Mesenchymal stem cell (in vitro differentiated cells and primary cell): ENCODE measurements around the gene PAN3.

Experiments
- DNase-seq: peaks from one replicate; pipeline ENCODE4 v3.0.0-alpha.2; 2013
- H2AFZ ChIP-seq: one replicate; pipeline ENCODE4 v1.6.1; 2013; ENCODE audit warnings: low read depth, mild to moderate bottlenecking, control low read depth, inconsistent platforms, low read length, moderate library complexity
- H2AK5ac ChIP-seq: 2 replicates; pipeline ENCODE4 v1.6.1; 2013; ENCODE audit warnings: low read length, moderate library complexity, mild to moderate bottlenecking, inconsistent platforms; ENCODE audit not compliant: severe bottlenecking
- H2BK120ac ChIP-seq: one replicate; pipeline ENCODE4 v1.6.1; 2013; ENCODE audit warnings: low read depth, mild to moderate bottlenecking, inconsistent platforms, low read length, moderate library complexity
- H2BK12ac ChIP-seq, 2 experiments: one replicate each; pipeline ENCODE4 v1.6.1; 2013; ENCODE audit warnings: inconsistent platforms in 2 of 2, low read length in 2 of 2, mild to moderate bottlenecking in 2 of 2, moderate library complexity in 2 of 2, control low read depth in 1 of 2
- H2BK15ac ChIP-seq: one replicate; pipeline ENCODE4 v1.6.1; 2013; ENCODE audit warnings: mild to moderate bottlenecking, low read depth, inconsistent platforms; ENCODE audit not compliant: poor library complexity, severe bottlenecking
- H2BK5ac ChIP-seq: 2 replicates; pipeline ENCODE4 v1.6.1; 2013; ENCODE audit warnings: low read depth, mild to moderate bottlenecking, low read length, control low read depth, inconsistent platforms; ENCODE audit not compliant: poor library complexity, severe bottlenecking
- H3K14ac ChIP-seq, 2 experiments: one replicate each; pipeline ENCODE4 v1.6.1; 2013; ENCODE audit warnings: inconsistent platforms in 2 of 2, low read length in 2 of 2, control low read depth in 1 of 2, mild to moderate bottlenecking in 1 of 2, moderate library complexity in 1 of 2
- H3K18ac ChIP-seq, 2 experiments: one replicate each; pipeline ENCODE4 v1.6.1; 2013; ENCODE audit warnings: inconsistent platforms in 2 of 2, low read length in 2 of 2, control low read depth in 1 of 2, low read depth in 1 of 2, mild to moderate bottlenecking in 1 of 2
- H3K23ac ChIP-seq, 2 experiments: one replicate each; pipeline ENCODE4 v1.6.1; 2013; ENCODE audit warnings: inconsistent platforms in 2 of 2, low read length in 2 of 2, mild to moderate bottlenecking in 2 of 2, moderate library complexity in 2 of 2, control low read depth in 1 of 2
- H3K27ac ChIP-seq: 2 replicates; pipeline ENCODE4 v1.5.1; 2013; ENCODE audit warnings: mild to moderate bottlenecking, moderate library complexity, low read length, control low read depth, inconsistent platforms; ENCODE audit not compliant: poor library complexity, severe bottlenecking
- H3K27me3 ChIP-seq, 2 experiments: 2 replicates each; pipeline versions ENCODE4 v1.6.1 to v1.7.0; 2013; ENCODE audit warnings: low read length in 2 of 2, mild to moderate bottlenecking in 2 of 2, moderate library complexity in 2 of 2, control low read depth in 1 of 2, inconsistent platforms in 1 of 2; ENCODE audit not compliant: control insufficient read depth in 1 of 2, insufficient read depth in 1 of 2
- H3K36me3 ChIP-seq, 2 experiments: 2 replicates each; pipeline versions ENCODE4 v1.6.1 to v1.7.0; 2013; ENCODE audit warnings: low read length in 2 of 2, control low read depth in 1 of 2, inconsistent platforms in 1 of 2, low read depth in 1 of 2, mild to moderate bottlenecking in 1 of 2; ENCODE audit not compliant: insufficient read depth in 2 of 2, control insufficient read depth in 1 of 2
- H3K4ac ChIP-seq, 2 experiments: one replicate each; pipeline ENCODE4 v1.6.1; 2013; ENCODE audit warnings: inconsistent platforms in 2 of 2, low read length in 2 of 2, mild to moderate bottlenecking in 2 of 2, moderate library complexity in 2 of 2, control low read depth in 1 of 2, low read depth in 1 of 2
- H3K4me1 ChIP-seq: 2 replicates; pipeline ENCODE4 v1.6.1; 2013; ENCODE audit warnings: low read depth, low read length, control low read depth; ENCODE audit not compliant: control insufficient read depth, insufficient read depth
- H3K4me2 ChIP-seq: 2 replicates; pipeline ENCODE4 v1.6.1; 2013; ENCODE audit warnings: low read length, mild to moderate bottlenecking, inconsistent platforms; ENCODE audit not compliant: poor library complexity, severe bottlenecking
- H3K4me3 ChIP-seq, 2 experiments: 2 replicates each; pipeline versions ENCODE4 v1.5.1 to v1.7.0; 2013; ENCODE audit warnings: low read length in 2 of 2, mild to moderate bottlenecking in 2 of 2, control low read depth in 1 of 2, low read depth in 1 of 2; ENCODE audit not compliant: insufficient read depth in 1 of 2
- H3K79me1 ChIP-seq: replicated peaks from 2 replicates; pipeline ENCODE4 v1.6.1; 2013; ENCODE audit warnings: mild to moderate bottlenecking, control low read depth, low read length, inconsistent platforms; ENCODE audit not compliant: poor library complexity, severe bottlenecking
- H3K9ac ChIP-seq: 2 replicates; pipeline ENCODE4 v1.7.0; 2013; ENCODE audit warnings: mild to moderate bottlenecking, low read length, moderate library complexity
- H3K9me3 ChIP-seq: 2 replicates; pipeline ENCODE4 v1.7.0; 2013; ENCODE audit warnings: mild to moderate bottlenecking, low read length; ENCODE audit not compliant: control insufficient read depth
- H4K8ac ChIP-seq: one replicate; pipeline ENCODE4 v1.6.1; 2013; ENCODE audit warnings: inconsistent platforms, mild to moderate bottlenecking, low read length, moderate library complexity
- H4K91ac ChIP-seq: one replicate; pipeline ENCODE4 v1.6.1; 2013; ENCODE audit warnings: mild to moderate bottlenecking, low read length, inconsistent platforms
- WGBS: methylation state at CpG from one replicate; pipeline ENCODE4 v1.1.7; 2013; ENCODE audit warnings: mixed read lengths; 5-methylcytosine and 5-hydroxymethylcytosine counted together

Gene PAN3

DNA sequence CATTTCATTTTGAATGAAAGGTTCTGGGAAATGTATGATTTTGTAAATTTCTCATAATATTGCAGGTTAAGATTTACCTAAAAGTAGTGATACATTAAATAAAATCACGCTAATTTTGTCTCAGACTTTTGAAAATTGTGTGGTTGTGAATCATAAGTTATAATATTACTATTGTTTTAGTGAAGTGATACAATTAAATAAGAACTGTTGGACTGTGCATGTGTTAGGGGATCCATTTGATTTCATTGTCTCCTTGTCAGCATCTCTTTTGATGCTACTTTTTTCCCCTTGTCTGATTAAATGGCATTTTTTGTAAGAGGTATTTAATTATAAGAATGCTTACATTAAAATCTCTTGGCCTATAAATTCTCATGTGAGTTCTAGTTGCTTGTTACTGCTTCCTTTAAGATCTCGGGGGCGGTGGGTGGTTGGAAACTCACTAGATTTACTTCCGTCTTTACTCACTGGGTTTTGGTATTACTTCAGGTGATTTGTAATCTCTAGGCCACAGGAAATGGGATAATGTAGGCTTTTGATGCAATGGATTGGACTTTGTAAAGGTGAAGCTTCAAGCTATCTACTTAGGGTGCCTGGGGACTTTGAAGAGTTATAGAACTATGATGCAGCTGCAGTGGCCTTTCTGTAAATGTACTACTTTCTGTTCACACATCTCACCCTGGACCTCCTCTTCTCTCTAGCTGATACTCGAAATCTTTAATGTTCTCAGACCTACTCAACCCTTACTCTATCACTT is 66.5 kb downstream of the PAN3 start:
- Histone ChIP-seq H3K18ac (no peak overlapping the region), H3K9me3 (no peaks in the 10 kb centered on the region), H3K79me1 (peaks cover 22% of the 10 kb centered on the region), H2AK5ac (no peak overlapping the region), H3K4me2 (no peak overlapping the region), H3K14ac (no peak overlapping the region), H3K9ac (no peak overlapping the region), H3K4me1 (no peaks in the 10 kb centered on the region), H3K4me3 (no peak overlapping the region), H2AFZ (no peak overlapping the region), H3K27me3 (no peaks in the 10 kb centered on the region), H3K23ac (no peak overlapping the region), H2BK120ac (no peak overlapping the region), H3K27ac (no peak overlapping the region), H4K91ac (no peak overlapping the region), H4K8ac (no peak overlapping the region), H2BK12ac (no peak overlapping the region), H3K4ac (no peak overlapping the region), H2BK15ac (no peak overlapping the region), H2BK5ac (no peak overlapping the region), H3K36me3 (peaks cover 3 to 29% of the 10 kb centered on the region in 2 experiments)
- WGBS: 96% methylated on average over 3 of the region's 5 CpGs
- no peak for DNase-seq

DNA sequence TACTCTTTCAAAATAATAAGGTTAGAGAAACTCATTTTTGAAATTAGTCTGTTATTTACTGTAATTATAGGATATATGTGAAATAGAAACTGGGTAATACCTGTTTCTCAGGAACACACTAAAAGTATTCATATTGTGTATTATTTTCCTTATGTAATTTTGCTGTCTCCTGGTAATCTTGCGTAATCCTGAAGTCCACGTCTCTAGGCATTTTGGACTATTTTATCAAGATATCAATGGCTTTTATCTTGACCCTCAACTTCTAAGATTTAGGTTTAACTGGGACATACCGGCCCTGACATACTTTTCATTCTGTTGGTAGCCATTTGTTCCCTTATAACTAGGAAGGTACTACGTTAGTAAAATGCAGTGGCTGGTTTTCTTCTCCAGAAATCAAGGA is 80.3 kb downstream of the PAN3 start:
- H2AK5ac ChIP-seq: no peak overlapping the region
- no peak for DNase-seq
- no peaks in the 10 kb centered on the region for H3K9me3 ChIP-seq
- H4K8ac ChIP-seq: no peak overlapping the region
- H3K79me1 ChIP-seq: peaks cover 14% of the 10 kb centered on the region
- no peak overlapping the region for H2BK15ac ChIP-seq
- H3K23ac ChIP-seq: no peak overlapping the region
- no peak overlapping the region for H3K14ac ChIP-seq
- H4K91ac ChIP-seq: no peak overlapping the region
- no peak overlapping the region for H3K4ac ChIP-seq
- no peak overlapping the region for H3K18ac ChIP-seq
- no peak overlapping the region for H3K4me3 ChIP-seq
- H2BK5ac ChIP-seq: no peak overlapping the region
- no peak overlapping the region for H3K9ac ChIP-seq
- H3K36me3 ChIP-seq: peaks cover 5 to 24% of the 10 kb centered on the region in 2 experiments
- no peak overlapping the region for H2AFZ ChIP-seq
- H2BK120ac ChIP-seq: no peak overlapping the region
- no peak overlapping the region for H3K27ac ChIP-seq
- no peak overlapping the region for H3K4me2 ChIP-seq
- H3K27me3 ChIP-seq: no peaks in the 10 kb centered on the region
- WGBS: 76% methylated on average over 4 of the region's 4 CpGs
- H2BK12ac ChIP-seq: no peak overlapping the region
- H3K4me1 ChIP-seq: no peaks in the 10 kb centered on the region

DNA sequence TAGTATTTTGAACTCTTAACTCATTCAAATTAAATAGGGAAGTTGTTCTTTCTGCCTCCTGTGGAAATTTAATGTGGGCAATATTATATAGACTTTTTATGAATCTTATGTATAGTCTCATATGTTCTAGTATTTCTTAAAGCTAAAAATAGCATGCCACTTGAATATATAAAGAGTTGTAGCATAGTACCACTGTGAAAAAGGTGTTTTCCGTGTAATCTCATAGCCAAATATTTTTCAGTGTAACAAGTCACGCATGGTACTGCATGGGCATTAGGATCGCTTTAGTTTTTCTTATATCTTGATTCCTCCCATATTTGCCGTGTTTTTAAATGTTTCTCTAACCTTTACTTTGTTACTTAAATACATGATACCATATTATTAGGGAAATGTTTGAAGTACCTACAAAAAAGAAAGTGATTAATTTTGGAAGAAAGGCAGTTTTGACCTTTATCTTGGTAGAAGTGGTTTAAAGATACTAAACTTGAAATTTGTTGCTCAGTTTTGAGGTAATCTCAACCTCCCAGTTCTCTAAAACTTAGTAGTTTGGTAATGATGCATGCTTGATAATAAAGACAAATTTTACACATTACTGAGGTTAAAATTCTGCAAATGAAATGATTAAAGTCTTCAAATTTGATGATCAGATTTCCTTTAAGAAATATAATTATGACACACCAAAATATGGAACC is 81.2 kb downstream of the PAN3 start:
- H3K9ac ChIP-seq: no peak overlapping the region

DNA sequence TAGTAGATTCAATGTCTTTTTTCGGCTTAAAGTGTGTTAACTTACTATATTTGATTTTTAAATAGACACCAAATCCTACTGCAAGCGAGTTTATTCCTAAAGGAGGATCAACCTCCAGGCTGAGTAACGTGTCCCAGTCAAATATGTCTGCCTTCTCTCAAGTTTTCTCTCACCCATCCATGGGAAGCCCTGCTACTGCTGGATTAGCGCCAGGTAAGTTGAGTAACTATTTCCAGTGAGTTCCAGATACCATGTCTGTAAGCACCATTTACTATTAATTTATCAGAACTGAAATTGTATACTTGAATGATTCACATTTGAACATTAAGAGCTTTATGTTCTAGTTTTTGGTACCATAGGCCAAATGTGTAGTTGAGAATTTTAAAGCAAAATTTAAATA is 81.8 kb downstream of the PAN3 start:
- no peak overlapping the region for H2AK5ac ChIP-seq
- H3K27me3 ChIP-seq: no peaks in the 10 kb centered on the region
- no peak overlapping the region for H3K27ac ChIP-seq
- H3K79me1 ChIP-seq: peaks cover 12% of the 10 kb centered on the region
- no peak overlapping the region for H3K4me2 ChIP-seq
- 100% methylated on average over 2 of the region's 4 CpGs for WGBS
- no peak overlapping the region for H3K4me3 ChIP-seq
- H4K8ac ChIP-seq: no peak overlapping the region
- H2BK15ac ChIP-seq: no peak overlapping the region
- H2AFZ ChIP-seq: no peak overlapping the region
- H3K36me3 ChIP-seq: peaks cover 3 to 15% of the 10 kb centered on the region in 2 experiments
- no peak overlapping the region for H3K4ac ChIP-seq
- H3K4me1 ChIP-seq: no peaks in the 10 kb centered on the region
- H3K18ac ChIP-seq: no peak overlapping the region
- H3K14ac ChIP-seq: no peak overlapping the region
- no peak overlapping the region for H4K91ac ChIP-seq
- peak; percentile 39 for DNase-seq
- H2BK120ac ChIP-seq: no peak overlapping the region
- H2BK12ac ChIP-seq: no peak overlapping the region
- no peak overlapping the region for H2BK5ac ChIP-seq
- H3K23ac ChIP-seq: no peak overlapping the region
- H3K9ac ChIP-seq: no peak overlapping the region
- H3K9me3 ChIP-seq: no peaks in the 10 kb centered on the region

More for the DNA sequence above, 81.2 kb downstream of the PAN3 start:
- WGBS: 96% methylated on average over 2 of the region's 4 CpGs
- Histone ChIP-seq H3K36me3 (peaks cover 5 to 16% of the 10 kb centered on the region in 2 experiments), H2AK5ac (no peak overlapping the region), H3K27me3 (no peaks in the 10 kb centered on the region), H3K9me3 (no peaks in the 10 kb centered on the region), H4K91ac (no peak overlapping the region), H2BK5ac (no peak overlapping the region), H3K79me1 (peaks cover 15% of the 10 kb centered on the region), H3K4ac (no peak overlapping the region), H4K8ac (no peak overlapping the region), H3K23ac (no peak overlapping the region), H3K4me1 (no peaks in the 10 kb centered on the region), H3K27ac (no peak overlapping the region), H2BK12ac (no peak overlapping the region), H3K4me2 (no peak overlapping the region), H3K14ac (no peak overlapping the region), H3K4me3 (no peak overlapping the region), H2AFZ (no peak overlapping the region), H3K18ac (no peak overlapping the region), H2BK120ac (no peak overlapping the region), H2BK15ac (no peak overlapping the region)
- DNase-seq: no peak
